Lower lobe of right lung (tissue), 2 donors: ENCODE results near the gene SNX20. TPM values are rescaled to one million over a fixed set of nuclear protein-coding genes. Genes with fewer than 3 reads are reported as not detected.

Experiments
- ATAC-seq, 2 donors: fragments of 200-7000 bp; cut with Tn5 transposase; one replicate each; pipeline ENCODE4 v1.9.1; 2020 to 2022; ENCODE audit warnings: mild to moderate bottlenecking in 2 of 2, moderate library complexity in 2 of 2
- DNase-seq: peaks from one replicate; pipeline ENCODE4 v3.0.0-alpha.2; 2020
- H3K27ac ChIP-seq: fragments of 200-600 bp; one replicate; pipeline ENCODE4 v1.8.0; 2022
- H3K27me3 ChIP-seq: fragments of 200-600 bp; one replicate; pipeline ENCODE4 v1.8.0; 2022; ENCODE audit warnings: low read depth
- H3K36me3 ChIP-seq: fragments of 200-600 bp; one replicate; pipeline ENCODE4 v1.8.0; 2022; ENCODE audit warnings: mild to moderate bottlenecking
- H3K4me1 ChIP-seq: fragments of 200-600 bp; one replicate; pipeline ENCODE4 v1.8.0; 2022
- H3K4me3 ChIP-seq: fragments of 200-600 bp; one replicate; pipeline ENCODE4 v1.8.0; 2022; ENCODE audit warnings: mild to moderate bottlenecking
- H3K9me3 ChIP-seq: fragments of 200-600 bp; one replicate; pipeline ENCODE4 v1.8.0; 2022
- CTCF ChIP-seq: fragments of 200-600 bp; IDR thresholded peaks from one replicate; pipeline ENCODE4 v1.8.0; 2022; ENCODE audit warnings: antibody characterized with exemption, mild to moderate bottlenecking
- intact Hi-C: fragments of 100-400 bp; cut with DNase I; formaldehyde crosslinking; loops from one replicate; pipeline ENCODE4 v1.11.0; 2022
- total RNA-seq: library from RNA; stranded (reverse); fragmentation: NEBNext Ultra II Directional; extraction: Animal tissue kit (Norgen Biotek cat#: 25700); gene quantifications from one replicate; pipeline ENCODE4 v1.2.1, GENCODE V29; 2021
- donor health status: DM: no; HTN: yes; CAD: no; lungs with severe emphysema.

The SNX20 gene
- total RNA-seq, 1 donor from 2014 or later, result 15.4 TPM

GRCh38 chr16:50683689-50684374 lies 2.7 kb upstream of the SNX20 start:
- Histone ChIP-seq H3K9me3 (no peaks in the 10 kb centered on the region), H3K27ac (peak overlapping the region; percentile 76), H3K27me3 (no peaks in the 10 kb centered on the region), H3K36me3 (no peaks in the 10 kb centered on the region), H3K4me3 (no peak overlapping the region), H3K4me1 (peaks cover 45% of the 10 kb centered on the region)
- peak; percentile 60 to 66 for ATAC-seq
- no peak for TF ChIP-seq CTCF
- intact Hi-C loops, result no loop called here
- no peak for DNase-seq

- no peak for TF ChIP-seq CTCF
- H3K4me3 ChIP-seq, result peak overlapping the region; percentile 58
- H3K36me3 ChIP-seq, result peaks cover 9% of the 10 kb centered on the region
- DNase-seq, result no peak
- intact Hi-C loops, result no loop called here
- peaks cover 55% of the 10 kb centered on the region for H3K4me1 ChIP-seq
- no peaks in the 10 kb centered on the region for H3K27me3 ChIP-seq
- H3K9me3 ChIP-seq, result no peaks in the 10 kb centered on the region
- no peak for ATAC-seq
- peak overlapping the region; percentile 80 for H3K27ac ChIP-seq
Measured at GRCh38 chr16:50680556-50680893, 587 bp downstream of the SNX20 start.

- peaks cover 51% of the 10 kb centered on the region for H3K4me1 ChIP-seq
- H3K27ac ChIP-seq, result peak overlapping the region; percentile 80
- DNase-seq (no peak), ATAC-seq (no peak)
- H3K9me3 ChIP-seq, result no peaks in the 10 kb centered on the region
- peak overlapping the region; percentile 58 for H3K4me3 ChIP-seq
- no peak for TF ChIP-seq CTCF
- H3K36me3 ChIP-seq, result peaks cover 15% of the 10 kb centered on the region
- intact Hi-C loops, result no loop called here
- H3K27me3 ChIP-seq, result no peaks in the 10 kb centered on the region
Measured at GRCh38 chr16:50679676-50680555, 1.2 kb downstream of the SNX20 start.

GRCh38 chr16:50679266-50679665 lies 1.8 kb downstream of the SNX20 start:
- Histone ChIP-seq H3K36me3 (peaks cover 18% of the 10 kb centered on the region), H3K9me3 (no peaks in the 10 kb centered on the region), H3K27me3 (no peaks in the 10 kb centered on the region), H3K4me3 (peak overlapping the region; percentile 58), H3K27ac (no peak overlapping the region), H3K4me1 (peaks cover 44% of the 10 kb centered on the region)
- DNase-seq (no peak), ATAC-seq (no peak)
- intact Hi-C loops, result no loop called here
- no peak for TF ChIP-seq CTCF

- no peak for DNase-seq
- intact Hi-C loops, result no loop called here
- no peak for TF ChIP-seq CTCF
- H3K4me1 ChIP-seq, result peaks cover 37% of the 10 kb centered on the region
- H3K27me3 ChIP-seq, result no peaks in the 10 kb centered on the region
- no peak overlapping the region for H3K27ac ChIP-seq
- H3K9me3 ChIP-seq, result peaks cover 5% of the 10 kb centered on the region
- H3K36me3 ChIP-seq, result peaks cover 18% of the 10 kb centered on the region
- no peak overlapping the region for H3K4me3 ChIP-seq
- no peak for ATAC-seq
Measured at GRCh38 chr16:50678531-50678930, 2.6 kb downstream of the SNX20 start.
